Endodermal cell (in vitro differentiated cells): ENCODE results near the gene ARHGAP40. TPM values are rescaled to one million over a fixed set of nuclear protein-coding genes. Genes with fewer than 3 reads are reported as not detected.

Experiments used
- DNase-seq: peaks from one replicate; pipeline ENCODE4 v3.0.0-alpha.2; 2017
- H3K27ac ChIP-seq: 2 replicates; pipeline ENCODE4 v1.5.1; 2013; ENCODE audit warnings: mild to moderate bottlenecking, low read depth, low read length, moderate library complexity
- H3K27me3 ChIP-seq: 2 replicates; pipeline ENCODE4 v1.6.1; 2013; ENCODE audit warnings: mild to moderate bottlenecking, low read length, moderate library complexity; ENCODE audit not compliant: insufficient read depth, control insufficient read depth, poor library complexity, severe bottlenecking
- H3K36me3 ChIP-seq: 2 replicates; pipeline ENCODE4 v1.7.0; 2013; ENCODE audit warnings: mild to moderate bottlenecking, low read length, moderate library complexity; ENCODE audit not compliant: control insufficient read depth, insufficient read depth
- H3K4me1 ChIP-seq: one replicate; pipeline ENCODE4 v1.7.0; 2013; ENCODE audit warnings: low read length; ENCODE audit not compliant: control insufficient read depth, insufficient read depth
- H3K4me3 ChIP-seq: 2 replicates; pipeline ENCODE4 v1.5.1; 2013; ENCODE audit warnings: mild to moderate bottlenecking, low read length, moderate library complexity
- H3K9ac ChIP-seq: 2 replicates; pipeline ENCODE4 v1.6.1; 2013; ENCODE audit warnings: mild to moderate bottlenecking, low read length, moderate library complexity; ENCODE audit not compliant: poor library complexity, severe bottlenecking; ENCODE audit errors: extremely low read depth
- H3K9me3 ChIP-seq: 2 replicates; pipeline ENCODE4 v1.6.1; 2013; ENCODE audit warnings: mild to moderate bottlenecking, low read length, moderate library complexity; ENCODE audit not compliant: control insufficient read depth
- H3K27ac Mint-ChIP-seq: 2 replicates; pipeline ENCODE4 v1.8.0; 2020; ENCODE audit warnings: mixed read lengths
- H3K27me3 Mint-ChIP-seq: 2 replicates; pipeline ENCODE4 v1.8.0; 2021; ENCODE audit warnings: mild to moderate bottlenecking, mixed read lengths; ENCODE audit not compliant: insufficient read depth
- H3K36me3 Mint-ChIP-seq: 2 replicates; pipeline ENCODE4 v1.8.0; 2020; ENCODE audit warnings: low read depth, mixed read lengths
- H3K4me1 Mint-ChIP-seq: 2 replicates; pipeline ENCODE4 v1.8.0; 2020; ENCODE audit warnings: mixed read lengths
- H3K4me3 Mint-ChIP-seq: 2 replicates; pipeline ENCODE4 v1.8.0; 2020; ENCODE audit warnings: mild to moderate bottlenecking, moderate library complexity, mixed read lengths
- H3K9me3 Mint-ChIP-seq: 2 replicates; pipeline ENCODE4 v1.8.0; 2020; ENCODE audit warnings: mild to moderate bottlenecking, mixed read lengths
- CTCF ChIP-seq: fragments of 200-600 bp; sonication (generic); conservative IDR thresholded peaks from 2 replicates; pipeline ENCODE4 v1.5.0; 2021; ENCODE audit warnings: antibody characterized with exemption, mild to moderate bottlenecking
- WGBS, 2 experiments: methylation state at CpG; one replicate each; pipeline versions ENCODE4 v1.1.5 to v1.1.7; 2013; ENCODE audit warnings: missing lambda C conversion rate in 2 of 2, mixed read lengths in 1 of 2; ENCODE audit not compliant: insufficient coverage in 1 of 2, insufficient read length in 1 of 2; 5-methylcytosine and 5-hydroxymethylcytosine counted together
- total RNA-seq, 2 donors: library from RNA; stranded (reverse); fragmentation: NEBNext Ultra II Directional in 1 of 2; extraction: Animal tissue kit (Norgen Biotek cat#: 25700) in 1 of 2; gene quantifications; 2 replicates in 1 of 2; 3 replicates in 1 of 2; pipeline ENCODE4 v1.2.1, GENCODE V29; 2021

The ARHGAP40 gene
- total RNA-seq, 2 donors from 2014 or later: 5.5 to 18.5 TPM

- Histone ChIP-seq H3K36me3 (peaks cover 38% of the 10 kb centered on the region), H3K9me3 (peaks cover 6% of the 10 kb centered on the region), H3K27me3 (no peaks in the 10 kb centered on the region), H3K9ac (no peak overlapping the region), H3K27ac (no peak overlapping the region), H3K4me3 (no peak overlapping the region), H3K4me1 (no peaks in the 10 kb centered on the region)
- Mint-ChIP-seq H3K9me3 (no peaks in the 10 kb centered on the region), H3K4me1 (peaks cover 17% of the 10 kb centered on the region), H3K27me3 (no peaks in the 10 kb centered on the region), H3K4me3 (no peak overlapping the region), H3K27ac (no peak overlapping the region), H3K36me3 (peaks cover 55% of the 10 kb centered on the region)
- DNase-seq: no peak
- TF ChIP-seq CTCF: no peak
Measured at GRCh38 chr20:38625896-38626295, 24.3 kb downstream of the ARHGAP40 start.

- Histone ChIP-seq H3K9me3 (peaks cover 6% of the 10 kb centered on the region), H3K27me3 (no peaks in the 10 kb centered on the region), H3K27ac (no peak overlapping the region), H3K4me3 (no peak overlapping the region), H3K4me1 (no peaks in the 10 kb centered on the region), H3K9ac (no peak overlapping the region), H3K36me3 (peaks cover 38% of the 10 kb centered on the region)
- no peak for TF ChIP-seq CTCF
- Mint-ChIP-seq H3K36me3 (peaks cover 61% of the 10 kb centered on the region), H3K4me1 (peaks cover 15% of the 10 kb centered on the region), H3K9me3 (no peaks in the 10 kb centered on the region), H3K27ac (no peak overlapping the region), H3K27me3 (no peaks in the 10 kb centered on the region), H3K4me3 (no peak overlapping the region)
- 94 to 97% methylated on average over 7 to 9 of the region's 10 CpGs for WGBS, 2 experiments
- no peak for DNase-seq
Measured at GRCh38 chr20:38626921-38627659, 25.5 kb downstream of the ARHGAP40 start.

DNA sequence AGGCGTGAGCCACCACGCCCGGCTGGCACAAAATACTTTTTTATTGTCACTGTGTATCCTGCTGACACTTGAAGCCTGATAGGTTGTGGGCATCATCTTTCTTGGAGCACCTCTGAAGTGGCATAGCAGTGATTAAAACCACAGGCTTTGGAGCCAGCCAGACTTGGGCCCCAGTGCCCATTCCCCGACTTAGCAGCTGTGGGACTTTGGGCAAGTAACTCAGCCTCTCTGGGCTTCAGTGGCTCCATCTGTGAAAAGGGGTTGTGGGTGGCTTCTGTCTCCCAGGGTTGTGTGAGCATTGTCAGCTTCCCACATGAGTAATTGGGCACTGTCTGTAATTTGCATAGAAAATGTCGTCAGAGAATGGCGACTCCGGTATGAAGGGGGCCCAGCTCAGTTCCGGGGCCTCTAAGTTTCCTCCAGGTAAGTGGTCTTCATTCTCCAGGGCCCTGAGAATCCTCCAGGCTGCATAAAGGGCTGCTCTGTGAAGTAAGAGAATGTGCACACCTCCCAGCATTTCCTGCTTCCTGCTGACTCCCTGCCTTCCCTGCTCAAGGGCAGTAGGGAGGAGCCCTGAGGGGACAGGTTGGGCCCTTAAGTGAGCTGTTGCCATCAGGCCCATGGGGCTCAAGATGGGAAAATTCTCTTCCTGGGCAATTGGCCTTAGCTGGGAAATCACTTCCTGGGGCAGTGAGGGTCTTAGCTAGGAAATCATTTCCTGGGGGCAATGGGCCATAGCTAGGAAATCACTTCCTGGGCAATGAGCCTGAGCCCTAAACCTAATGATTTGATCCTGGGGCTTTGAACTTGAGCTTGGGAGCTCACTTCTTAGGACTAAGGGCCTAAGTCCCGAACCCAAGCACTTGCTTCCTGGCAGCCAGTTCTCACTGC, 27.2 kb downstream of the ARHGAP40 start:
- Mint-ChIP-seq H3K27me3 (no peaks in the 10 kb centered on the region), H3K4me1 (peaks cover 14% of the 10 kb centered on the region), H3K36me3 (peaks cover 67% of the 10 kb centered on the region), H3K27ac (no peak overlapping the region), H3K4me3 (no peak overlapping the region), H3K9me3 (peaks cover 1% of the 10 kb centered on the region)
- Histone ChIP-seq H3K27me3 (no peaks in the 10 kb centered on the region), H3K9ac (no peak overlapping the region), H3K9me3 (peaks cover 2% of the 10 kb centered on the region), H3K36me3 (peaks cover 35% of the 10 kb centered on the region), H3K27ac (no peak overlapping the region), H3K4me3 (no peak overlapping the region), H3K4me1 (no peaks in the 10 kb centered on the region)
- TF ChIP-seq CTCF: no peak
- no peak for DNase-seq
- whole genome bisulfite sequencing, 2 experiments: 90% methylated on average over 9 of the region's 9 CpGs
